ENCODE data around the gene CDK14.

DNA sequence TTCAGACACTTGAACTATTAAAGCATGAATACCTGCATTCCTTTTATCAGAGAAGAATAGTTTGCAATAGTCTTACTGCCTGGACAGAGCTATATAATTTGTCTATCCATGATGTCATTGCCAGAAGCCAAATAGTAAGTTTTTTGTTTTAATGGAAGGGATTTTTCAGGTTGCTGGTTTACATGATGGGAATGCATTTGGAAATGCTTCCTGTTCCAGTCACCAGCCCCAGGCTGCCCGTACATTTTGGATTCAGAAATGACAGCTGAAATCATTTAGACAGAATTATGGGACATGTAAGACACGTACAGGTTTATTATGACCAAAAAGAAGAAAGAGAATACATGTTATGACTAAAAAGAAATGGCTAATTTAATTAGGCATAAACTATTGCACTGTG, 293.1 kb downstream of the CDK14 start:
- TF ChIP-seq CTCF (IDR thresholded peaks at IDR 0.05) (no peak), POLR2A (IDR thresholded peaks at IDR 0.05) (no peak)
